Gastroesophageal sphincter (tissue), 3 donors: Measurements from ENCODE around the gene COL15A1.

Source experiments
- CTCF ChIP-seq, 4 experiments: fragments of 200-600 bp in 2 of 4; fragments of 450-650 bp in 2 of 4; sonication (generic) in 1 of 4; IDR thresholded peaks; one replicate each; pipeline ENCODE4 v1.5.1; 2017 to 2019; ENCODE audit warnings: antibody characterized with exemption in 4 of 4, mild to moderate bottlenecking in 2 of 4, moderate library complexity in 2 of 4
- EP300 ChIP-seq: sonication (generic); formaldehyde crosslinking; IDR thresholded peaks from one replicate; pipeline ENCODE4 v1.6.1; 2017; ENCODE audit warnings: antibody characterized with exemption, mild to moderate bottlenecking
- POLR2A ChIP-seq, 2 donors: fragments of 450-650 bp; IDR thresholded peaks; one replicate each; pipeline ENCODE4 v1.6.1; 2017; ENCODE audit warnings: antibody characterized with exemption in 2 of 2, mild to moderate bottlenecking in 2 of 2, moderate library complexity in 1 of 2
- POLR2AphosphoS5 ChIP-seq: sonication (generic); formaldehyde crosslinking; IDR thresholded peaks from one replicate; pipeline ENCODE4 v1.6.1; 2017; ENCODE audit warnings: antibody characterized with exemption

GRCh38 chr9:98896632-98897031 is 47.1 kb upstream of the COL15A1 start:
- TF ChIP-seq CTCF (IDR thresholded peaks at IDR 0.05) (no peak), POLR2A (IDR thresholded peaks at IDR 0.05) (no peak), EP300 (no peak), POLR2AphosphoS5 (no peak)
